Ureter (tissue), 1 donor: ENCODE measurements around the gene PTPRH. TPM values are rescaled to one million over a fixed set of nuclear protein-coding genes. Genes with fewer than 3 reads are reported as not detected.

Experiments
- DNase-seq: peaks from one replicate; pipeline ENCODE4 v3.0.0-alpha.2; 2020; ENCODE audit warnings: low spot score
- total RNA-seq: library from RNA; stranded (reverse); gene quantifications from one replicate; pipeline ENCODE4 v1.2.4, GENCODE V29; 2023
- donor health status: DM: yes; HTN: yes; CAD: no.

The PTPRH gene
- total RNA-seq, 1 donor from 2014 or later: 1.3 TPM

- DNase-seq: no peak
These were observed 75.5 kb downstream of the PTPRH start for GRCh38 chr19:55133639-55134444.

GRCh38 chr19:55132453-55133129 lies 76.7 kb downstream of the PTPRH start:
- DNase-seq: no peak

DNA sequence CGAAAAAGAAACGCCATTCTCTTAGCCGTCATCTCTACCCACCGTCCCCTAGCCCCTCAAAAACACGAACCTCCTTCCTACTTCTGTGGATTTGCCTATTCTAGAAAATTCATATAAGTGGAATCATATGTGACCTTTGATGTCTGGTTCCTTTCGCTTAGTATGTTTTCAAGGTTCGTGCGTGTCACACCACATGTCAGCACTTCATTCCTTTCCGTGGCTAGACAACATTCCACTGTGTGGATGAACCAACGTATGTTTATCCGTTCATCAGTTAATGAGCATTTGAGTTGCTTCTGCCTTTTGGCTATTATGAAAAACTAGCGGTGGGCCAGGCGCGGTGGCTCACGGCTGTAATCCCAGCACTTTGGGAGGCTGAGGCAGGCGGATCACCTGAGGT lies 77.9 kb downstream of the PTPRH start:
- no peak for DNase-seq

Other genes starting within 250 kb of the PTPRH start
- gene NLRP2, start 243.1 kb downstream of the PTPRH start, total RNA-seq: 75.1 TPM
- gene GP6, start 171.2 kb downstream of the PTPRH start, total RNA-seq: 1.2 TPM
- gene RDH13, start 146.4 kb downstream of the PTPRH start, total RNA-seq: 24.8 TPM
- gene EPS8L1, start 133.6 kb downstream of the PTPRH start, total RNA-seq: 64.6 TPM
- gene PPP1R12C, start 91.9 kb downstream of the PTPRH start, total RNA-seq: 183 TPM
- 0.89 TPM for gene TNNT1, start 60.3 kb downstream of the PTPRH start, total RNA-seq
- not detected for gene TNNI3, start 51.8 kb downstream of the PTPRH start, total RNA-seq
- gene DNAAF3, start 42.9 kb downstream of the PTPRH start, total RNA-seq: 1.6 TPM
- gene SYT5, start 29.2 kb downstream of the PTPRH start, total RNA-seq: not detected
- 6.4 TPM for gene TMEM86B, start 19.3 kb upstream of the PTPRH start, total RNA-seq
- 65.1 TPM for gene PPP6R1, start 49.5 kb upstream of the PTPRH start, total RNA-seq
- gene HSPBP1, start 70.6 kb upstream of the PTPRH start, total RNA-seq: 31.2 TPM
- gene BRSK1, start 74.5 kb upstream of the PTPRH start, total RNA-seq: 10.6 TPM
- gene TMEM150B, start 115.8 kb upstream of the PTPRH start, total RNA-seq: 1.9 TPM
- gene KMT5C, start 130.4 kb upstream of the PTPRH start, total RNA-seq: 12.0 TPM
- 3.7 TPM for gene COX6B2, start 145.2 kb upstream of the PTPRH start, total RNA-seq
- gene GARIN5B, start 153.8 kb upstream of the PTPRH start, total RNA-seq: not detected
- gene IL11, start 161.0 kb upstream of the PTPRH start, total RNA-seq: not detected
- not detected for gene TMEM190, start 167.3 kb upstream of the PTPRH start, total RNA-seq
- 20.8 TPM for gene TMEM238, start 174.8 kb upstream of the PTPRH start, total RNA-seq
- gene RPL28, start 176.4 kb upstream of the PTPRH start, total RNA-seq: 2,509 TPM
- 31.9 TPM for gene UBE2S, start 198.3 kb upstream of the PTPRH start, total RNA-seq
- not detected for gene SHISA7, start 233.8 kb upstream of the PTPRH start, total RNA-seq